22Rv1 (cell line): ENCODE measurements around the gene PPP3CA.

Experiments
- H3K27ac ChIP-seq: fragments of 450-650 bp; 2 replicates; pipeline ENCODE4 v1.5.1; 2017
- CTCF ChIP-seq: fragments of 450-650 bp; IDR thresholded peaks from 2 replicates; pipeline ENCODE4 v1.5.1; 2017; ENCODE audit warnings: mild to moderate bottlenecking
- ZFX ChIP-seq: fragments of 450-650 bp; IDR thresholded peaks from 2 replicates; pipeline ENCODE4 v1.6.1; 2017; ENCODE audit warnings: antibody characterized with exemption, borderline replicate concordance

The PPP3CA gene

GRCh38 chr4:101346351-101347266 lies 717 bp downstream of the PPP3CA start:
- H3K27ac ChIP-seq = peak overlapping the region; percentile 98
- TF ChIP-seq CTCF (no peak), ZFX (no peak)

DNA sequence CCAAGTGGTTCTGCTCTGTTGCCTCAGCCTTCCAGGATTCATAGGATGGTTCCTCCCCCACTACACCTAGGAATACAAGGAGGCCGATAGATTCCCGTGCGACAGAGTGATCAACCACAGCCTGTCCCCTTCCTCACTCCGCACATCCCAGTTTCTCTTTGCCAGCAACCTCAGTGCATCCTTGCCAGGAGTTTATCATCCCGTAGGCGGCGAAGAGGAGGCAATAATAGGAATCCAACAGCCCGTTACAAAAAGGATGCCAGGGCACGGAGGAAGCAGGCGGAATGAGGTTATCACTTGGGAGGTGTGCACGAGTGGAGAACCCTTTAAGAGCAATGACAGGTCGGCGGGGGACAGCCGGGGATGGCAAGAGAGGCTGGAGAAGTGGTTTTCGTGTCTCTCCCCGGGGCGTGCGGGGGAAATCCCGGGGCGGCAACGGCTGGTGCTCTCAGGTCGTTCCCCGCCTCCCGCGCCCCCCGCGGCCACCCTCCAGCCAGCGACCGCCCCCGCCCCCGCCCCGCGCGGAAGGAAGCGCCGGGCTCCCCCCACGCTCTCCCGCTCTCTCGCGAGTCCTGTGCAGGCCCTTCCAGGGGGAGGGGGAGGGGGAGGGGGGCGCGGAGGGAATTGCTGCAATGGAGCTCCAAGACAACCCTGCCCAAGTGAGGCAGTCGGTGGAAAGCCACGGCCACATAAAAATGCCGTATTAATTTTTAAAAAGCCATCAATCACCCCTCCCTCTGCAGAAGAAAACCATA lies 1.6 kb downstream of the PPP3CA start:
- TF ChIP-seq ZFX = no peak
- TF ChIP-seq CTCF = no peak
- H3K27ac ChIP-seq = peak overlapping the region; percentile 98

GRCh38 chr4:101345271-101345595 lies 2.1 kb downstream of the PPP3CA start:
- no peak for TF ChIP-seq CTCF
- TF ChIP-seq ZFX = no peak
- H3K27ac ChIP-seq = peak overlapping the region; percentile 98

DNA sequence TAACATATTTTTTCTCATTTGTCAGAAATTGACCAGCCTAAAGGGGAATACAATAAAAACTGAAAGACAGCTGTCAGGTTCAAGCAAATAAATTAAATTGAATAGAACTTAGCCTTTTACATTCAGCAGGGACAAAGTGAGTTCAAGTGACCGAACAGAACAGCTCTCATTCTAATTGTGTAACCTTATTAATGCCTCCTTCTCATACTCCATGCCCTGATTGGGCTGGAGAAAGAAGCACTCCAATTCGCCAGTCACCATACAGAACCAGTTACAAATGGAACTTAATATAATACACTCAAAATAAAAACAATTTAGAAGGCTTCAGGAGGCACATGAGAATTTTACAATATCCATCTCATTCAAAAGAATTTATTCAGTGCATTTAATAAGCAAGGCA lies 8.0 kb downstream of the PPP3CA start:
- peak overlapping the region; percentile 98 for H3K27ac ChIP-seq
- no peak for TF ChIP-seq CTCF
- TF ChIP-seq ZFX = no peak

GRCh38 chr4:101337688-101338087 lies 9.6 kb downstream of the PPP3CA start:
- no peak for TF ChIP-seq CTCF
- no peak for TF ChIP-seq ZFX

DNA sequence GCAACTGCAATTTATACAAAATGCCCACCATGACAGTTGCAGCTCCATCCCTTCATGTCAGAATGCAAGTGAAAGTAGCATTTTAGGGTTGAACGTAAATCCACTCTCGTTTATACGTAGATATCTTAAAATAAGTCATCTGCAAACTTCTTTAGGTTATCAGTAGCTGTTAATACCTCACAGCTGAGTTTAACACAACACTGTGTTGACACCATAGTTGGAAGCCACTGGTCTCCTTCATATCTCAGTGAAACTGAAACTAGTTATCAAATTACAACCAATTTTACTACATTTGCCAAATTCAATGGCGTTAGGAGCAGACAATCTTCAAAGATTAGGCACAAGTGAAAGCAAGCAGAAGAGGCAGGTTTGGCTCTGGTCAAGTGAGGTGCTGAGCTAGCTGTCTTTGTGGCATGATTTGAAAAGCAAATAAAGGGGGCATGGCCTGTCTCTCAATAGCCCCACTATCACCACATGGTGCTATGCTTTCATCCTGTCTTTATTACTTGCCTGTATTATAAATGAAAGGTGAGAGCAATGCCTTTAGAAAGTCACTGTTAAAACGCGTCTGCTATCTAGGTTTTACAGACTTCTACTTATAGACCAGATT lies 12.3 kb downstream of the PPP3CA start:
- H3K27ac ChIP-seq = peak overlapping the region; percentile 98
- TF ChIP-seq CTCF (no peak), ZFX (no peak)

More at GRCh38 chr4:101337688-101338087, 9.6 kb downstream of the PPP3CA start:
- peak overlapping the region; percentile 98 for H3K27ac ChIP-seq

DNA sequence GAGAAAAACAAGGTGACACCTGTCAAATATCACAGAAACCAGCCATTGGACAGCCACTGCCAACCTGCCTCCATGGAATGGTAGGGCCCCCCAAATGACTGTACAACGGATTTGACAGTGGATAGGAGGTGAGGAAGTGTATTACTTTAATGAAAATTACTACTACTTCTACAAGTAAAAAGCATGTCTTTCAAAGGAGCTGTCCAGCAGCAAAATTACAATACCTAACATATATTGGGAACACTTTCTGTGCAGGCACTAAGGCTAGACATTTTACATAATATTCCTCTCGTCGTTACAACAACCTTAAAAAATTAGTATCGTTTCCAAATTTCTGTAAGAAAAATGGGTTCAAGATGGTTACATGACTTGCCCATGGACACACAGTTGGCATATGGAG lies 14.9 kb downstream of the PPP3CA start:
- peak overlapping the region; percentile 98 for H3K27ac ChIP-seq
- TF ChIP-seq ZFX = no peak
- no peak for TF ChIP-seq CTCF
